ENCODE results near the gene ZNF879. TPM values are rescaled to one million over a fixed set of nuclear protein-coding genes. Genes with fewer than 3 reads are reported as not detected.
A peak's percentile ranks its signal among the peaks of the same experiment; 100 is the strongest.

Gene ZNF879
- total and polyA plus RNA-seq, 10 donors = 3.1 to 8.2 (median 6.6) TPM

- intact Hi-C loops (cut with DNase I; ENCODE audit: low total_unique reads) = no loop called here
- H3K27ac ChIP-seq = no peak overlapping the region
- H3K4me1 ChIP-seq = peaks cover 0 to 14% (median 12%) of the 10 kb centered on the region in 6 donors
- H3K27me3 ChIP-seq (replicated peaks in 1 of 7) = no peaks in the 10 kb centered on the region
- peaks cover 5 to 89% (median 64%) of the 10 kb centered on the region in 6 donors for H3K36me3 ChIP-seq
- peaks cover 7 to 90% (median 68%) of the 10 kb centered on the region in 8 donors for H3K9me3 ChIP-seq
- H3K4me3 ChIP-seq = no peak overlapping the region
- TF ChIP-seq POLR2AphosphoS5 (IDR thresholded peaks at IDR 0.05) (no peak), CTCF (IDR thresholded peaks at IDR 0.05 in 8 of 11, conservative IDR thresholded peaks at IDR 0.05 in 3 of 11) (no peak), POLR2A (IDR thresholded peaks at IDR 0.05) (no peak)
- no peak for DNase-seq
- WGBS, 5 donors = 92 to 99% (median 97%) methylated on average over 6 of the region's 6 CpGs
Measured at GRCh38 chr5:179065703-179066102, 42.1 kb downstream of the ZNF879 start.

- 94 to 98% (median 96%) methylated on average over 11 of the region's 11 CpGs for WGBS, 5 donors
- intact Hi-C loops (cut with DNase I; ENCODE audit: low total_unique reads) = no loop called here
- H3K9me3 ChIP-seq = peaks cover 69 to 100% (median 100%) of the 10 kb centered on the region in 8 donors
- H3K27me3 ChIP-seq (replicated peaks in 1 of 7) = no peaks in the 10 kb centered on the region
- H3K4me1 ChIP-seq = no peaks in the 10 kb centered on the region
- no peak for DNase-seq
- peaks cover 34 to 81% (median 52%) of the 10 kb centered on the region in 6 donors for H3K36me3 ChIP-seq
- H3K27ac ChIP-seq = no peak overlapping the region
- TF ChIP-seq CTCF (IDR thresholded peaks at IDR 0.05 in 8 of 11, conservative IDR thresholded peaks at IDR 0.05 in 3 of 11) = no peak
- TF ChIP-seq POLR2A (IDR thresholded peaks at IDR 0.05) = no peak
- no peak for TF ChIP-seq POLR2AphosphoS5 (IDR thresholded peaks at IDR 0.05)
- peak overlapping the region in 1 of 8 donors; percentile 0 for H3K4me3 ChIP-seq
Measured at GRCh38 chr5:179079165-179079987, 55.8 kb downstream of the ZNF879 start.

GRCh38 chr5:179080724-179081123, 57.1 kb downstream of the ZNF879 start:
- DNase-seq = no peak
- no peaks in the 10 kb centered on the region for H3K27me3 ChIP-seq (replicated peaks in 1 of 7)
- no peaks in the 10 kb centered on the region for H3K4me1 ChIP-seq
- TF ChIP-seq POLR2A (IDR thresholded peaks at IDR 0.05) = no peak
- no peak for TF ChIP-seq CTCF (IDR thresholded peaks at IDR 0.05 in 8 of 11, conservative IDR thresholded peaks at IDR 0.05 in 3 of 11)
- no peak for TF ChIP-seq POLR2AphosphoS5 (IDR thresholded peaks at IDR 0.05)
- H3K4me3 ChIP-seq = no peak overlapping the region
- H3K27ac ChIP-seq = no peak overlapping the region
- peaks cover 32 to 68% (median 43%) of the 10 kb centered on the region in 6 donors for H3K36me3 ChIP-seq
- intact Hi-C loops (cut with DNase I; ENCODE audit: low total_unique reads) = no loop called here
- peaks cover 77 to 100% (median 100%) of the 10 kb centered on the region in 8 donors for H3K9me3 ChIP-seq
- 90 to 97% (median 94%) methylated on average over 4 of the region's 4 CpGs for WGBS, 5 donors

Other genes with a start within 250 kb of the ZNF879 start
- 10 to 100 TPM; 12.6 to 26.2 (median 19.9) TPM for gene ZNF354B, start 163.9 kb upstream of the ZNF879 start, total RNA-seq
- 10 to 100 TPM in 2 of 3 donors, 1 to 10 TPM in 1; 9.0 to 12.2 (median 11.2) TPM for gene ZNF354B, start 163.9 kb upstream of the ZNF879 start, polyA plus RNA-seq
- 1 to 10 TPM; 1.4 to 2.4 (median 2.0) TPM for gene ZFP2, start 127.9 kb upstream of the ZNF879 start, total RNA-seq
- gene ZFP2, start 127.9 kb upstream of the ZNF879 start, polyA plus RNA-seq = 1 to 10 TPM; 1.5 to 1.8 (median 1.7) TPM
- gene ZNF454, start 82.6 kb upstream of the ZNF879 start, total RNA-seq = 1 to 10 TPM; 1.3 to 4.9 (median 2.2) TPM
- gene ZNF454, start 82.6 kb upstream of the ZNF879 start, polyA plus RNA-seq = under 1 TPM; 0.20 to 0.64 (median 0.21) TPM
- not detected for gene GRM6, start 28.5 kb upstream of the ZNF879 start, total RNA-seq
- not detected for gene GRM6, start 28.5 kb upstream of the ZNF879 start, polyA plus RNA-seq
- gene ZNF354C, start 36.6 kb downstream of the ZNF879 start, total RNA-seq = 1 to 10 TPM; 5.6 to 8.5 (median 7.3) TPM
- 1 to 10 TPM; 1.3 to 2.0 (median 1.9) TPM for gene ZNF354C, start 36.6 kb downstream of the ZNF879 start, polyA plus RNA-seq